ENCODE measurements around the gene ZNF57. TPM values are rescaled to one million over a fixed set of nuclear protein-coding genes. Genes with fewer than 3 reads are reported as not detected.

The ZNF57 gene
- total and polyA plus RNA-seq, 2 of the 13 experiments (the other 11 are each of a cell fraction or from before 2014, with no cell fraction given): 6.6 to 17.5 TPM

DNA sequence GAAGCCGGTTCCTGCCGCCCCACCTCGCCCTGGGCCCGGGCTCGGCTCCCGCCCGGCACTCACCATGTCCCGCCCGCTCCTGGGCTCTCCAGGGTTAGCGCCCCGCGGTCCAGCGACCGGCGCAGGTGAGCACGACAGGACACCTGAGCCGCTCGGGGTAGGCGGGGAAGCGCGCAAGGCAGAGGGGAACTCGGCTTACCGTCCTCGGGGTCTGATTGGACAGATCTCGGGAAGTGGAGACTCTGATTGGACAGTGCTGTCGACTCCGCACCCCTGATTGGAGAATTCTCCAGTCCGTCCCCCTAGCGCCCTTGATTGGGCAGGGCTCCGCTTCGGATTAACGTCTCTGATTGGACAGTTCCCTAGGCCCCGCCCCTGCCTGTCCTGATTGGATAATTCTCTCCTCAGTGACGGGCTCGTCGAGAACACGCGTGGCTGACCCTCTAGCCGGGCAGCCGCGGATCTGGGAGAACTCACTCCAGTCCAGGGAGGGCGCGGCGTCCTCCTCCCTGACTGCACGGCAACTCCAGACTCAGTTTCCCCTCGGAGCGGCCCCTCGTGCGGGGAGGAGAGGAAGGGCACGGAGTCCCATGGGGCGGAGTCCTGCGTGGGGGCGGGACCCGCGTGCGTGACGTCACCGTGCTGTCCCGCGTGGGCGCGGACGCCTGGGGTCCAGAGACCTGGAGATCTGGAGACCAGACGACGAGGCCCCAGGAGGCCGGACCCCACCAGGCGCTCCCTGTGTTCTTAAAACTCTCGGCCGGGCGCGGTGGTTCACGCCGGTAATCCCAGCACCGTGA, 44.2 kb downstream of the ZNF57 start, which contains the start of gene ZNF77 (continued):
- TF ChIP-seq, protein P1, sequence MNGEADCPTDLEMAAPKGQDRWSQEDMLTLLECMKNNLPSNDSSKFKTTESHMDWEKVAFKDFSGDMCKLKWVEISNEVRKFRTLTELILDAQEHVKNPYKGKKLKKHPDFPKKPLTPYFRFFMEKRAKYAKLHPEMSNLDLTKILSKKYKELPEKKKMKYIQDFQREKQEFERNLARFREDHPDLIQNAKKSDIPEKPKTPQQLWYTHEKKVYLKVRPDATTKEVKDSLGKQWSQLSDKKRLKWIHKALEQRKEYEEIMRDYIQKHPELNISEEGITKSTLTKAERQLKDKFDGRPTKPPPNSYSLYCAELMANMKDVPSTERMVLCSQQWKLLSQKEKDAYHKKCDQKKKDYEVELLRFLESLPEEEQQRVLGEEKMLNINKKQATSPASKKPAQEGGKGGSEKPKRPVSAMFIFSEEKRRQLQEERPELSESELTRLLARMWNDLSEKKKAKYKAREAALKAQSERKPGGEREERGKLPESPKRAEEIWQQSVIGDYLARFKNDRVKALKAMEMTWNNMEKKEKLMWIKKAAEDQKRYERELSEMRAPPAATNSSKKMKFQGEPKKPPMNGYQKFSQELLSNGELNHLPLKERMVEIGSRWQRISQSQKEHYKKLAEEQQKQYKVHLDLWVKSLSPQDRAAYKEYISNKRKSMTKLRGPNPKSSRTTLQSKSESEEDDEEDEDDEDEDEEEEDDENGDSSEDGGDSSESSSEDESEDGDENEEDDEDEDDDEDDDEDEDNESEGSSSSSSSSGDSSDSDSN (CRISPR knock-in tag; IDR thresholded peaks at IDR 0.05): peak; percentile 81; the same call in 1 of the 2 replicates
- no peak for TF ChIP-seq NFKBIZ (CRISPR knock-in tag; IDR thresholded peaks at IDR 0.05)
- TF ChIP-seq, protein P2, sequence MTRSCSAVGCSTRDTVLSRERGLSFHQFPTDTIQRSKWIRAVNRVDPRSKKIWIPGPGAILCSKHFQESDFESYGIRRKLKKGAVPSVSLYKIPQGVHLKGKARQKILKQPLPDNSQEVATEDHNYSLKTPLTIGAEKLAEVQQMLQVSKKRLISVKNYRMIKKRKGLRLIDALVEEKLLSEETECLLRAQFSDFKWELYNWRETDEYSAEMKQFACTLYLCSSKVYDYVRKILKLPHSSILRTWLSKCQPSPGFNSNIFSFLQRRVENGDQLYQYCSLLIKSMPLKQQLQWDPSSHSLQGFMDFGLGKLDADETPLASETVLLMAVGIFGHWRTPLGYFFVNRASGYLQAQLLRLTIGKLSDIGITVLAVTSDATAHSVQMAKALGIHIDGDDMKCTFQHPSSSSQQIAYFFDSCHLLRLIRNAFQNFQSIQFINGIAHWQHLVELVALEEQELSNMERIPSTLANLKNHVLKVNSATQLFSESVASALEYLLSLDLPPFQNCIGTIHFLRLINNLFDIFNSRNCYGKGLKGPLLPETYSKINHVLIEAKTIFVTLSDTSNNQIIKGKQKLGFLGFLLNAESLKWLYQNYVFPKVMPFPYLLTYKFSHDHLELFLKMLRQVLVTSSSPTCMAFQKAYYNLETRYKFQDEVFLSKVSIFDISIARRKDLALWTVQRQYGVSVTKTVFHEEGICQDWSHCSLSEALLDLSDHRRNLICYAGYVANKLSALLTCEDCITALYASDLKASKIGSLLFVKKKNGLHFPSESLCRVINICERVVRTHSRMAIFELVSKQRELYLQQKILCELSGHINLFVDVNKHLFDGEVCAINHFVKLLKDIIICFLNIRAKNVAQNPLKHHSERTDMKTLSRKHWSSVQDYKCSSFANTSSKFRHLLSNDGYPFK (CRISPR knock-in tag; IDR thresholded peaks at IDR 0.05; ENCODE audit: borderline replicate concordance): no peak; the same call in none of the 2 replicates
- TF ChIP-seq THYN1 (CRISPR knock-in tag; IDR thresholded peaks at IDR 0.05; ENCODE audit: borderline replicate concordance, low read depth): no peak
- TF ChIP-seq, protein P3, sequence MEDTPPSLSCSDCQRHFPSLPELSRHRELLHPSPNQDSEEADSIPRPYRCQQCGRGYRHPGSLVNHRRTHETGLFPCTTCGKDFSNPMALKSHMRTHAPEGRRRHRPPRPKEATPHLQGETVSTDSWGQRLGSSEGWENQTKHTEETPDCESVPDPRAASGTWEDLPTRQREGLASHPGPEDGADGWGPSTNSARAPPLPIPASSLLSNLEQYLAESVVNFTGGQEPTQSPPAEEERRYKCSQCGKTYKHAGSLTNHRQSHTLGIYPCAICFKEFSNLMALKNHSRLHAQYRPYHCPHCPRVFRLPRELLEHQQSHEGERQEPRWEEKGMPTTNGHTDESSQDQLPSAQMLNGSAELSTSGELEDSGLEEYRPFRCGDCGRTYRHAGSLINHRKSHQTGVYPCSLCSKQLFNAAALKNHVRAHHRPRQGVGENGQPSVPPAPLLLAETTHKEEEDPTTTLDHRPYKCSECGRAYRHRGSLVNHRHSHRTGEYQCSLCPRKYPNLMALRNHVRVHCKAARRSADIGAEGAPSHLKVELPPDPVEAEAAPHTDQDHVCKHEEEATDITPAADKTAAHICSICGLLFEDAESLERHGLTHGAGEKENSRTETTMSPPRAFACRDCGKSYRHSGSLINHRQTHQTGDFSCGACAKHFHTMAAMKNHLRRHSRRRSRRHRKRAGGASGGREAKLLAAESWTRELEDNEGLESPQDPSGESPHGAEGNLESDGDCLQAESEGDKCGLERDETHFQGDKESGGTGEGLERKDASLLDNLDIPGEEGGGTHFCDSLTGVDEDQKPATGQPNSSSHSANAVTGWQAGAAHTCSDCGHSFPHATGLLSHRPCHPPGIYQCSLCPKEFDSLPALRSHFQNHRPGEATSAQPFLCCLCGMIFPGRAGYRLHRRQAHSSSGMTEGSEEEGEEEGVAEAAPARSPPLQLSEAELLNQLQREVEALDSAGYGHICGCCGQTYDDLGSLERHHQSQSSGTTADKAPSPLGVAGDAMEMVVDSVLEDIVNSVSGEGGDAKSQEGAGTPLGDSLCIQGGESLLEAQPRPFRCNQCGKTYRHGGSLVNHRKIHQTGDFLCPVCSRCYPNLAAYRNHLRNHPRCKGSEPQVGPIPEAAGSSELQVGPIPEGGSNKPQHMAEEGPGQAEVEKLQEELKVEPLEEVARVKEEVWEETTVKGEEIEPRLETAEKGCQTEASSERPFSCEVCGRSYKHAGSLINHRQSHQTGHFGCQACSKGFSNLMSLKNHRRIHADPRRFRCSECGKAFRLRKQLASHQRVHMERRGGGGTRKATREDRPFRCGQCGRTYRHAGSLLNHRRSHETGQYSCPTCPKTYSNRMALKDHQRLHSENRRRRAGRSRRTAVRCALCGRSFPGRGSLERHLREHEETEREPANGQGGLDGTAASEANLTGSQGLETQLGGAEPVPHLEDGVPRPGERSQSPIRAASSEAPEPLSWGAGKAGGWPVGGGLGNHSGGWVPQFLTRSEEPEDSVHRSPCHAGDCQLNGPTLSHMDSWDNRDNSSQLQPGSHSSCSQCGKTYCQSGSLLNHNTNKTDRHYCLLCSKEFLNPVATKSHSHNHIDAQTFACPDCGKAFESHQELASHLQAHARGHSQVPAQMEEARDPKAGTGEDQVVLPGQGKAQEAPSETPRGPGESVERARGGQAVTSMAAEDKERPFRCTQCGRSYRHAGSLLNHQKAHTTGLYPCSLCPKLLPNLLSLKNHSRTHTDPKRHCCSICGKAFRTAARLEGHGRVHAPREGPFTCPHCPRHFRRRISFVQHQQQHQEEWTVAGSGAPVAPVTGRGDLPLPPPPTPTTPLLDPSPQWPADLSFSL (CRISPR knock-in tag; IDR thresholded peaks at IDR 0.05): no peak
- no peak for TF ChIP-seq ZNF207 (IDR thresholded peaks at IDR 0.05; ENCODE audit: borderline replicate concordance)
- no peak for TF ChIP-seq MAFG (CRISPR knock-in tag; IDR thresholded peaks at IDR 0.05)
- no peak for TF ChIP-seq PPARG (CRISPR knock-in tag; conservative IDR thresholded peaks at IDR 0.05)
- no peak for TF ChIP-seq ZNF136 (CRISPR knock-in tag; IDR thresholded peaks at IDR 0.05; ENCODE audit: low read depth)
- peak; percentile 53; the same call in 1 of the 2 replicates for TF ChIP-seq ATF7-NPFF (CRISPR knock-in tag; IDR thresholded peaks at IDR 0.05; ENCODE audit: low read depth)
- TF ChIP-seq, protein P4, sequence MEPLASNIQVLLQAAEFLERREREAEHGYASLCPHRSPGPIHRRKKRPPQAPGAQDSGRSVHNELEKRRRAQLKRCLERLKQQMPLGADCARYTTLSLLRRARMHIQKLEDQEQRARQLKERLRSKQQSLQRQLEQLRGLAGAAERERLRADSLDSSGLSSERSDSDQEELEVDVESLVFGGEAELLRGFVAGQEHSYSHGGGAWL (CRISPR knock-in tag; IDR thresholded peaks at IDR 0.05): peak; percentile 77; the same call in 1 of the 2 replicates
- no peak for TF ChIP-seq ZNF382 (CRISPR knock-in tag; IDR thresholded peaks at IDR 0.05; ENCODE audit: borderline replicate concordance)
- TF ChIP-seq ZFY (CRISPR knock-in tag; IDR thresholded peaks at IDR 0.05): peak; percentile 78
